Liver (tissue), 9 donors: ENCODE results near the gene JAG2. TPM values are rescaled to one million over a fixed set of nuclear protein-coding genes. Genes with fewer than 3 reads are reported as not detected.

Experiments
- DNase-seq: peaks from one replicate; pipeline ENCODE4 v3.0.0-alpha.2; 2017; ENCODE audit warnings: low spot score
- H3K27ac ChIP-seq, 2 donors: one replicate each; pipeline ENCODE4 v1.7.0; 2013; ENCODE audit warnings: inconsistent platforms in 2 of 2, low read length in 2 of 2, control low read depth in 1 of 2, low read depth in 1 of 2, mild to moderate bottlenecking in 1 of 2
- H3K27me3 ChIP-seq, 4 donors: one replicate each; pipeline versions ENCODE4 v1.6.1 to v1.7.0; 2013; ENCODE audit warnings: low read length in 3 of 4, inconsistent platforms in 1 of 4, mild to moderate bottlenecking in 1 of 4, moderate library complexity in 1 of 4; ENCODE audit not compliant: control insufficient read depth in 4 of 4, insufficient read depth in 4 of 4
- H3K36me3 ChIP-seq, 4 donors: one replicate each; pipeline versions ENCODE4 v1.6.1 to v1.7.0; 2013; ENCODE audit warnings: low read length in 3 of 4, mild to moderate bottlenecking in 3 of 4, low read depth in 1 of 4, moderate library complexity in 1 of 4; ENCODE audit not compliant: control insufficient read depth in 4 of 4, insufficient read depth in 3 of 4
- H3K4me1 ChIP-seq, 4 donors: one replicate each; pipeline versions ENCODE4 v1.6.1 to v1.7.0; 2013; ENCODE audit warnings: low read length in 3 of 4, mild to moderate bottlenecking in 3 of 4, moderate library complexity in 1 of 4; ENCODE audit not compliant: control insufficient read depth in 4 of 4, insufficient read depth in 4 of 4
- H3K4me3 ChIP-seq, 3 donors: one replicate each; pipeline versions ENCODE4 v1.6.1 to v1.7.0; 2013; ENCODE audit warnings: low read length in 3 of 3, control low read depth in 1 of 3, low read depth in 1 of 3, mild to moderate bottlenecking in 1 of 3
- H3K9ac ChIP-seq, 2 donors: one replicate each; pipeline ENCODE4 v1.7.0; 2013; ENCODE audit warnings: low read length in 2 of 2, mild to moderate bottlenecking in 2 of 2, moderate library complexity in 2 of 2, control low read depth in 1 of 2, low read depth in 1 of 2
- H3K9me3 ChIP-seq, 4 donors: one replicate each; pipeline versions ENCODE4 v1.6.1 to v1.7.0; 2013; ENCODE audit warnings: low read length in 3 of 4; ENCODE audit not compliant: control insufficient read depth in 4 of 4
- ATF3 ChIP-seq: IDR thresholded peaks from 2 replicates; pipeline ENCODE4 v1.6.1; 2016; ENCODE audit warnings: antibody characterized with exemption
- EGR1 ChIP-seq, 2 donors: IDR thresholded peaks; 2 replicates each; pipeline ENCODE4 v1.6.1; 2016 to 2018; ENCODE audit warnings: antibody characterized with exemption in 2 of 2, low read depth in 2 of 2
- FOXA1 ChIP-seq: IDR thresholded peaks from 2 replicates; pipeline ENCODE4 v1.6.1; 2016; ENCODE audit warnings: antibody characterized with exemption
- FOXA2 ChIP-seq: IDR thresholded peaks from 2 replicates; pipeline ENCODE4 v1.6.1; 2016; ENCODE audit warnings: antibody characterized with exemption
- HNF4A ChIP-seq, 2 donors: conservative IDR thresholded peaks; 2 replicates each; pipeline ENCODE4 v1.6.1; 2016; ENCODE audit warnings: antibody characterized with exemption in 2 of 2, mild to moderate bottlenecking in 2 of 2
- HNF4G ChIP-seq: IDR thresholded peaks from 2 replicates; pipeline ENCODE4 v1.6.1; 2016; ENCODE audit warnings: antibody characterized with exemption
- JUND ChIP-seq, 2 donors: IDR thresholded peaks; 2 replicates each; pipeline ENCODE4 v1.6.1; 2016; ENCODE audit warnings: antibody characterized with exemption in 2 of 2
- MAX ChIP-seq: IDR thresholded peaks from 2 replicates; pipeline ENCODE4 v1.6.1; 2016; ENCODE audit warnings: antibody characterized with exemption
- NR2F2 ChIP-seq: IDR thresholded peaks from 2 replicates; pipeline ENCODE4 v1.6.1; 2016; ENCODE audit warnings: antibody characterized with exemption
- RAD21 ChIP-seq, 2 donors: IDR thresholded peaks; 2 replicates each; pipeline ENCODE4 v1.6.1; 2016; ENCODE audit warnings: antibody characterized with exemption in 2 of 2, mild to moderate bottlenecking in 2 of 2
- REST ChIP-seq: IDR thresholded peaks from 2 replicates; pipeline ENCODE4 v1.6.1; 2016; ENCODE audit warnings: antibody characterized with exemption, mild to moderate bottlenecking
- RXRA ChIP-seq, 2 donors: IDR thresholded peaks; 2 replicates each; pipeline ENCODE4 v1.6.1; 2017 to 2018; ENCODE audit warnings: antibody characterized with exemption in 2 of 2, mild to moderate bottlenecking in 1 of 2
- SP1 ChIP-seq: IDR thresholded peaks from 2 replicates; pipeline ENCODE4 v1.6.1; 2018; ENCODE audit warnings: antibody characterized with exemption, mild to moderate bottlenecking
- TAF1 ChIP-seq: conservative IDR thresholded peaks from 2 replicates; pipeline ENCODE4 v1.6.1; 2016; ENCODE audit warnings: antibody characterized with exemption, mild to moderate bottlenecking
- ZBTB33 ChIP-seq: IDR thresholded peaks from 2 replicates; pipeline ENCODE4 v1.6.1; 2016; ENCODE audit warnings: antibody characterized with exemption
- WGBS: extraction: QIAGEN DNeasy Blood & Tissue Kit; methylation state at CpG from one replicate; pipeline ENCODE4 v1.1.7; 2013; 5-methylcytosine and 5-hydroxymethylcytosine counted together
- polyA plus RNA-seq, 2 donors: library from polyadenylated mRNA; stranded (reverse) in 1 of 2; unstranded in 1 of 2; fragments of 200-250 nt in 1 of 2; fragments of >200 nt in 1 of 2; fragmentation: Nextera tagmentation in 1 of 2; extraction: Ambion mirVana in 1 of 2; gene quantifications; one replicate each; pipeline versions ENCODE4 v1.2.1 to v1.2.3, GENCODE V29; 2013 to 2015
- total RNA-seq, 2 donors: library from RNA; depleted of rRNA; stranded (reverse); fragments of >200 nt; gene quantifications; one replicate each; pipeline ENCODE4 v1.2.3, GENCODE V29; 2014
- donor health status: healthy.
- donor health status: healthy.
- donor health status: healthy.
- donor health status: healthy.
- donor health status: healthy.

JAG2 gene
- total and polyA plus RNA-seq, 4 donors = 0.24 to 1.0 (median 0.54) TPM

GRCh38 chr14:105139831-105140239, 28.7 kb downstream of the JAG2 start (continued):
- TF ChIP-seq ATF3 (no peak), NR2F2 (no peak)

- TF ChIP-seq RXRA (IDR thresholded peaks at IDR 0.05) = no peak
- TF ChIP-seq FOXA2 = no peak
- TF ChIP-seq HNF4G = no peak
- no peak for TF ChIP-seq RAD21 (IDR thresholded peaks at IDR 0.05)
- no peak for TF ChIP-seq FOXA1
- no peak for TF ChIP-seq TAF1
- no peak for TF ChIP-seq HNF4A (conservative IDR thresholded peaks at IDR 0.05)
- no peak for TF ChIP-seq JUND (IDR thresholded peaks at IDR 0.05)
- no peak for TF ChIP-seq NR2F2
- TF ChIP-seq ZBTB33 = no peak
- 84% methylated on average over 10 of the region's 10 CpGs for WGBS
- Histone ChIP-seq H3K27me3 (no peaks in the 10 kb centered on the region), H3K9me3 (peaks cover 0 to 10% (median 3%) of the 10 kb centered on the region in 4 donors), H3K4me3 (no peak overlapping the region), H3K9ac (no peak overlapping the region), H3K36me3 (no peaks in the 10 kb centered on the region), H3K4me1 (no peaks in the 10 kb centered on the region), H3K27ac (no peak overlapping the region)
- DNase-seq = no peak
These were observed 29.3 kb downstream of the JAG2 start for GRCh38 chr14:105139212-105139825.

- Histone ChIP-seq H3K4me3 (no peak overlapping the region), H3K36me3 (no peaks in the 10 kb centered on the region), H3K4me1 (no peaks in the 10 kb centered on the region), H3K27me3 (no peaks in the 10 kb centered on the region), H3K9me3 (peaks cover 0 to 10% (median 3%) of the 10 kb centered on the region in 4 donors), H3K9ac (no peak overlapping the region), H3K27ac (no peak overlapping the region)
- TF ChIP-seq MAX = no peak
- TF ChIP-seq SP1 = no peak
- 94% methylated on average over 15 of the region's 15 CpGs for WGBS
- DNase-seq = no peak
These were observed 29.9 kb downstream of the JAG2 start for GRCh38 chr14:105138551-105139111.

GRCh38 chr14:105138021-105138541, 30.5 kb downstream of the JAG2 start:
- Histone ChIP-seq H3K27ac (no peak overlapping the region), H3K9me3 (peaks cover 0 to 10% (median 3%) of the 10 kb centered on the region in 4 donors), H3K9ac (no peak overlapping the region), H3K4me1 (no peaks in the 10 kb centered on the region), H3K4me3 (no peak overlapping the region), H3K36me3 (no peaks in the 10 kb centered on the region), H3K27me3 (no peaks in the 10 kb centered on the region)
- no peak for DNase-seq
- WGBS = 83% methylated on average over 19 of the region's 19 CpGs
- TF ChIP-seq RXRA (IDR thresholded peaks at IDR 0.05) = no peak
- TF ChIP-seq EGR1 (IDR thresholded peaks at IDR 0.05; ENCODE audit: low read depth in 2 of 2) = no peak
- TF ChIP-seq RAD21 (IDR thresholded peaks at IDR 0.05) = no peak
- TF ChIP-seq TAF1 = no peak
- TF ChIP-seq ZBTB33 = no peak
- no peak for TF ChIP-seq ATF3
- no peak for TF ChIP-seq REST
- TF ChIP-seq HNF4A (conservative IDR thresholded peaks at IDR 0.05) = no peak
- TF ChIP-seq FOXA1 = no peak
